Activated T-cell treated with anti-CD3 and anti-CD28 coated beads, Interleukin-2, amount 50 U/mL, for 72 hours (primary cell): ENCODE data around the gene SLC9A8. TPM values are rescaled to one million over a fixed set of nuclear protein-coding genes. Genes with fewer than 3 reads are reported as not detected.
A peak's percentile ranks its signal among the peaks of the same experiment; 100 is the strongest.

Experiments used
- ATAC-seq, 2 donors: fragments of 150-1000 bp; cut with Tn5 transposase; replicated peaks in 1 of 2; 2 replicates each; pipeline ENCODE4 v1.10.0; 2021; ENCODE audit warnings: moderate library complexity in 2 of 2, mild to moderate bottlenecking in 1 of 2
- DNase-seq, 2 donors: peaks; one replicate each; pipeline ENCODE4 v3.0.0; 2021 to 2022; ENCODE audit warnings: mixed read lengths in 1 of 2
- H3K27ac Mint-ChIP-seq: one replicate; pipeline ENCODE4 v1.8.0; 2022; ENCODE audit warnings: mild to moderate bottlenecking, moderate library complexity, mixed read lengths
- H3K27me3 Mint-ChIP-seq: one replicate; pipeline ENCODE4 v1.8.0; 2022; ENCODE audit warnings: low read depth, mixed read lengths
- H3K36me3 Mint-ChIP-seq, 2 donors: one replicate each; pipeline ENCODE4 v1.8.0; 2022; ENCODE audit warnings: mixed read lengths in 2 of 2, mild to moderate bottlenecking in 1 of 2; ENCODE audit not compliant: insufficient read depth in 2 of 2
- H3K4me1 Mint-ChIP-seq: one replicate; pipeline ENCODE4 v1.8.0; 2022; ENCODE audit warnings: low read depth, mixed read lengths
- H3K4me3 Mint-ChIP-seq, 2 donors: one replicate each; pipeline ENCODE4 v1.8.0; 2022; ENCODE audit warnings: mild to moderate bottlenecking in 2 of 2, mixed read lengths in 2 of 2, moderate library complexity in 2 of 2
- H3K9me3 Mint-ChIP-seq, 2 donors: one replicate each; pipeline ENCODE4 v1.8.0; 2022; ENCODE audit warnings: mixed read lengths in 2 of 2
- total RNA-seq, 2 donors: library from RNA; stranded (reverse); gene quantifications; one replicate each; pipeline ENCODE4 v1.2.3, GENCODE V29; 2022

The SLC9A8 gene
- total RNA-seq, 2 donors from 2014 or later: 19.0 to 19.9 TPM

- no peak for ATAC-seq
- DNase-seq: no peak
- H3K9me3 Mint-ChIP-seq: peaks cover 0 to 2% of the 10 kb centered on the region in 2 donors
- peak overlapping the region; percentile 85 to 86 for H3K4me3 Mint-ChIP-seq
- H3K4me1 Mint-ChIP-seq: peaks cover 51% of the 10 kb centered on the region
- H3K36me3 Mint-ChIP-seq: peaks cover 8 to 11% of the 10 kb centered on the region in 2 donors
- H3K27ac Mint-ChIP-seq: peak overlapping the region; percentile 89
- no peaks in the 10 kb centered on the region for H3K27me3 Mint-ChIP-seq
Measured at GRCh38 chr20:49811825-49812506, 662 bp upstream of the SLC9A8 start.

GRCh38 chr20:49813305-49813974 lies 812 bp downstream of the SLC9A8 start:
- DNase-seq (no peak), ATAC-seq (no peak)
- Mint-ChIP-seq H3K27ac (peak overlapping the region; percentile 92), H3K27me3 (no peaks in the 10 kb centered on the region), H3K9me3 (peaks cover 0 to 2% of the 10 kb centered on the region in 2 donors), H3K4me3 (peak overlapping the region; percentile 96 to 99), H3K36me3 (peaks cover 8 to 16% of the 10 kb centered on the region in 2 donors), H3K4me1 (peaks cover 43% of the 10 kb centered on the region)

- H3K27ac Mint-ChIP-seq: peak overlapping the region; percentile 92
- H3K36me3 Mint-ChIP-seq: peaks cover 8 to 17% of the 10 kb centered on the region in 2 donors
- peaks cover 0 to 2% of the 10 kb centered on the region in 2 donors for H3K9me3 Mint-ChIP-seq
- peak overlapping the region; percentile 96 to 99 for H3K4me3 Mint-ChIP-seq
- peaks cover 44% of the 10 kb centered on the region for H3K4me1 Mint-ChIP-seq
- DNase-seq: no peak
- no peaks in the 10 kb centered on the region for H3K27me3 Mint-ChIP-seq
- no peak for ATAC-seq
Measured at GRCh38 chr20:49814057-49814694, 1.5 kb downstream of the SLC9A8 start.

- H3K9me3 Mint-ChIP-seq: no peaks in the 10 kb centered on the region
- peaks cover 18 to 35% of the 10 kb centered on the region in 2 donors for H3K36me3 Mint-ChIP-seq
- H3K27me3 Mint-ChIP-seq: no peaks in the 10 kb centered on the region
- H3K4me1 Mint-ChIP-seq: peaks cover 59% of the 10 kb centered on the region
- H3K27ac Mint-ChIP-seq: no peak overlapping the region
- no peak overlapping the region for H3K4me3 Mint-ChIP-seq
- DNase-seq (no peak), ATAC-seq (no peak)
Measured at GRCh38 chr20:49818816-49819215, 6.2 kb downstream of the SLC9A8 start.

GRCh38 chr20:49819702-49820101 lies 7.1 kb downstream of the SLC9A8 start:
- DNase-seq (no peak), ATAC-seq (no peak)
- H3K36me3 Mint-ChIP-seq: peaks cover 18 to 38% of the 10 kb centered on the region in 2 donors
- no peaks in the 10 kb centered on the region for H3K27me3 Mint-ChIP-seq
- H3K9me3 Mint-ChIP-seq: no peaks in the 10 kb centered on the region
- no peak overlapping the region for H3K4me3 Mint-ChIP-seq
- peaks cover 54% of the 10 kb centered on the region for H3K4me1 Mint-ChIP-seq
- H3K27ac Mint-ChIP-seq: peak overlapping the region; percentile 56

- no peaks in the 10 kb centered on the region for H3K9me3 Mint-ChIP-seq
- peaks cover 46% of the 10 kb centered on the region for H3K4me1 Mint-ChIP-seq
- H3K27me3 Mint-ChIP-seq: no peaks in the 10 kb centered on the region
- ATAC-seq (no peak), DNase-seq (no peak)
- peak overlapping the region; percentile 40 for H3K27ac Mint-ChIP-seq
- H3K36me3 Mint-ChIP-seq: peaks cover 17 to 36% of the 10 kb centered on the region in 2 donors
- H3K4me3 Mint-ChIP-seq: peak overlapping the region in 1 of 2 donors; percentile 17
Measured at GRCh38 chr20:49821381-49821780, 8.8 kb downstream of the SLC9A8 start.

- no peak for DNase-seq
- H3K36me3 Mint-ChIP-seq: peaks cover 16 to 37% of the 10 kb centered on the region in 2 donors
- H3K4me3 Mint-ChIP-seq: peak overlapping the region in 1 of 2 donors; percentile 17
Measured at GRCh38 chr20:49821870-49822331, 9.3 kb downstream of the SLC9A8 start.

GRCh38 chr20:49823152-49823847 lies 10.7 kb downstream of the SLC9A8 start:
- H3K9me3 Mint-ChIP-seq: no peaks in the 10 kb centered on the region
- peak overlapping the region; percentile 39 for H3K27ac Mint-ChIP-seq
- H3K4me3 Mint-ChIP-seq: peak overlapping the region; percentile 38 to 44
- peaks cover 16 to 32% of the 10 kb centered on the region in 2 donors for H3K36me3 Mint-ChIP-seq
- DNase-seq (no peak), ATAC-seq (peak; percentile 86 to 89)
- peaks cover 46% of the 10 kb centered on the region for H3K4me1 Mint-ChIP-seq
- no peaks in the 10 kb centered on the region for H3K27me3 Mint-ChIP-seq

More at GRCh38 chr20:49821870-49822331, 9.3 kb downstream of the SLC9A8 start:
- Mint-ChIP-seq H3K27me3 (no peaks in the 10 kb centered on the region), H3K9me3 (no peaks in the 10 kb centered on the region), H3K4me1 (peaks cover 46% of the 10 kb centered on the region), H3K27ac (peak overlapping the region; percentile 40)
- ATAC-seq: peak in 1 of 2 donors; percentile 39

- ATAC-seq: no peak
- Mint-ChIP-seq H3K27ac (peak overlapping the region; percentile 39), H3K4me1 (peaks cover 46% of the 10 kb centered on the region), H3K9me3 (no peaks in the 10 kb centered on the region), H3K4me3 (peak overlapping the region; percentile 20 to 23), H3K27me3 (no peaks in the 10 kb centered on the region), H3K36me3 (peaks cover 16 to 33% of the 10 kb centered on the region in 2 donors)
- DNase-seq: no peak
Measured at GRCh38 chr20:49824206-49824605, 11.6 kb downstream of the SLC9A8 start.

- H3K27me3 Mint-ChIP-seq: no peaks in the 10 kb centered on the region
- H3K27ac Mint-ChIP-seq: no peak overlapping the region
- H3K36me3 Mint-ChIP-seq: peaks cover 17 to 26% of the 10 kb centered on the region in 2 donors
- ATAC-seq: no peak
- no peak overlapping the region for H3K4me3 Mint-ChIP-seq
- H3K4me1 Mint-ChIP-seq: peaks cover 35% of the 10 kb centered on the region
- no peaks in the 10 kb centered on the region for H3K9me3 Mint-ChIP-seq
- DNase-seq: no peak
Measured at GRCh38 chr20:49825521-49826033, 12.9 kb downstream of the SLC9A8 start.

GRCh38 chr20:49831022-49831769 lies 18.6 kb downstream of the SLC9A8 start:
- ATAC-seq (no peak), DNase-seq (no peak)
- Mint-ChIP-seq H3K36me3 (peaks cover 4 to 13% of the 10 kb centered on the region in 2 donors), H3K27me3 (no peaks in the 10 kb centered on the region), H3K4me3 (no peak overlapping the region), H3K27ac (no peak overlapping the region), H3K9me3 (no peaks in the 10 kb centered on the region), H3K4me1 (no peaks in the 10 kb centered on the region)
